22Rv1 (cell line): Measurements from ENCODE around the gene DIPK1B.

Experiments used
- H3K27ac ChIP-seq: fragments of 450-650 bp; 2 replicates; pipeline ENCODE4 v1.5.1; 2017
- ZFX ChIP-seq: fragments of 450-650 bp; IDR thresholded peaks from 2 replicates; pipeline ENCODE4 v1.6.1; 2017; ENCODE audit warnings: antibody characterized with exemption, borderline replicate concordance
- TF ChIP-seq, protein P1 (sequence below): fragments of 450-650 bp; IDR thresholded peaks from 2 replicates; pipeline ENCODE4 v1.5.1; 2017; ENCODE audit warnings: mild to moderate bottlenecking

DIPK1B gene

DNA sequence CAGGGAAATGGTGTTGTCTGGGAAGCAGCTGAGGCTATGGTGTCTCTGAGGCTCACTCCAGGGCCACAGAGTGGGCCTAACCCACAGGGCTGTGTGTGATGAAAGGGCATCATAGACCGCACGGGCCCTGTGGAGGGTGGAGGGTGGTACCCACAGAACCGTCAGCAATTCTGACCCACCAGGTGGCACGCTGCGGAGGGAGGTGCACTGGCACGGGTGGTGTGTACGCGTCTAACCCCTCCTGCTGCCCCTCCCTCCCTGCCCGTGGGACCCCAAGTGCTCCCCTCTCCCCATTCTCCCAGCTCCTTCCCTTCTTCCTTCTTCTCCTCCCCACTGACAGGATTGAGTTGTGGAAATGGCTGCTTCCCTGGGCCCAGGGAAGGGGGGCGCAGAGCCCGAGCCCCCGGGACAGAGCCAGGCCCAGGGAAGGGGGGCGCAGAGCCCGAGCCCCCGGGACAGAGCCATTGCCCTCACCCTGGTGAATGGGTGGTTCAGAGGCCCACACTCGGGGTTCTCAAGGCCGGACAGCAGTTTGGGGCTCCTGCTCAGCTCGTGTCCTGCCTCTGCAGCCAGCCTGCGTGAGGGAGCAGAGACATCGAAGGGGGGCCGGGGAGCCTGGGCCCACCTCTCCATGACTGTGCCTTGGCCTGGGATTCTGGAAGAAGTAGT is 23.6 kb downstream of the DIPK1B start:
- TF ChIP-seq, protein P1, sequence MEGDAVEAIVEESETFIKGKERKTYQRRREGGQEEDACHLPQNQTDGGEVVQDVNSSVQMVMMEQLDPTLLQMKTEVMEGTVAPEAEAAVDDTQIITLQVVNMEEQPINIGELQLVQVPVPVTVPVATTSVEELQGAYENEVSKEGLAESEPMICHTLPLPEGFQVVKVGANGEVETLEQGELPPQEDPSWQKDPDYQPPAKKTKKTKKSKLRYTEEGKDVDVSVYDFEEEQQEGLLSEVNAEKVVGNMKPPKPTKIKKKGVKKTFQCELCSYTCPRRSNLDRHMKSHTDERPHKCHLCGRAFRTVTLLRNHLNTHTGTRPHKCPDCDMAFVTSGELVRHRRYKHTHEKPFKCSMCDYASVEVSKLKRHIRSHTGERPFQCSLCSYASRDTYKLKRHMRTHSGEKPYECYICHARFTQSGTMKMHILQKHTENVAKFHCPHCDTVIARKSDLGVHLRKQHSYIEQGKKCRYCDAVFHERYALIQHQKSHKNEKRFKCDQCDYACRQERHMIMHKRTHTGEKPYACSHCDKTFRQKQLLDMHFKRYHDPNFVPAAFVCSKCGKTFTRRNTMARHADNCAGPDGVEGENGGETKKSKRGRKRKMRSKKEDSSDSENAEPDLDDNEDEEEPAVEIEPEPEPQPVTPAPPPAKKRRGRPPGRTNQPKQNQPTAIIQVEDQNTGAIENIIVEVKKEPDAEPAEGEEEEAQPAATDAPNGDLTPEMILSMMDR: no peak
- TF ChIP-seq ZFX: no peak
- H3K27ac ChIP-seq: no peak overlapping the region

GRCh38 chr9:136738960-136739359 is 26.6 kb downstream of the DIPK1B start:
- TF ChIP-seq, protein P1: no peak
- no peak for TF ChIP-seq ZFX
- no peak overlapping the region for H3K27ac ChIP-seq

- TF ChIP-seq, protein P1: no peak
- no peak for TF ChIP-seq ZFX
- no peak overlapping the region for H3K27ac ChIP-seq
These were observed 27.1 kb downstream of the DIPK1B start for GRCh38 chr9:136739509-136739908.

DNA sequence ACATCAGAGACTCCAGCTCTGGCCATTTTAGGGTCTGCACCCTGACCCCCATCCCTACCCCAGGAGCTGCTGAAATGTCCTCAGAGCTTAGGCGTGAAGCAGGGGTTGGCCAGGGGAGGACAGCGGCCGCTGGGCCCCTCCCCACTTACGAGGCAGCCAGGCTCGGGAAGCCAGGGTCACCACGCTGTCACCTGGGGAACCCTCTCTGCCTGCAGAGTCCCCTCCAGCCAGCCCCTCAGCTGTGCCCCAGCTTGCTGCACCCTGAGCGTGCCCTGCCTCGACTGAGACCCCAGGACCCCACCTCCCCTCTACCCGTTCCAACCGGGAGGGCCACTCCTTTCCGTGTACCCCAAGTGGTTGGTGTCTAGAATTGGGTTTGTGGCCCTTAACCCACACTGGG is 27.7 kb downstream of the DIPK1B start:
- TF ChIP-seq, protein P1: no peak
- TF ChIP-seq ZFX: no peak
- no peak overlapping the region for H3K27ac ChIP-seq

DNA sequence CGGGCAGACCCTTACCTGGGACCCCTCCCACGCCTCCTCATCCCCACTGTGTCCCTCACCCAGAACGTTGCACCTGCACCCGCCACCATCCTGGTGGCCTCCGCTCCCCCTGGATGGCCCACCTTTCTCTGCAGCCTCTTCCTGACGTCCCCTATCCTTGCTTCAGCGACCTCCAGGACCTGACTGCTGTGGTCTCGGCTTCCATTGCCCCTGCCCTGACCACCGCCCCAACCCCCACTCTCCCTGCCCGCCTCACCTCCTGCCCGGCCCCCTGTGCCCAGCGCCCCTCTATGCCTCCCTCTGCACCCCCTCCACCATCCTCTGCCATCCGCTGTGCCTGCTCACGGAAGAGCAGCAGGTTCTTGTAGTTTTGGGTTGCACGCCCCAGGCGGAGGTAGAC is 28.1 kb downstream of the DIPK1B start:
- no peak for TF ChIP-seq ZFX
- TF ChIP-seq, protein P1: no peak

GRCh38 chr9:136740971-136741882 is 28.9 kb downstream of the DIPK1B start:
- H3K27ac ChIP-seq: no peak overlapping the region

More for the DNA sequence above, 28.1 kb downstream of the DIPK1B start:
- H3K27ac ChIP-seq: no peak overlapping the region

More at GRCh38 chr9:136740971-136741882, 28.9 kb downstream of the DIPK1B start:
- TF ChIP-seq, protein P1: no peak
- no peak for TF ChIP-seq ZFX
